Peyer's patch (tissue), 4 donors: Measurements from ENCODE around the gene CRELD1.

Experiments used
- CTCF ChIP-seq, 6 experiments: fragments of 450-650 bp in 4 of 6; fragments of 200-600 bp in 2 of 6; sonication (generic) in 1 of 6; IDR thresholded peaks; one replicate each; pipeline ENCODE4 v1.5.1; 2017 to 2019; ENCODE audit warnings: antibody characterized with exemption in 6 of 6, mild to moderate bottlenecking in 3 of 6, moderate library complexity in 1 of 6
- POLR2A ChIP-seq, 2 donors: fragments of 450-650 bp; IDR thresholded peaks; one replicate each; pipeline ENCODE4 v1.5.1; 2017; ENCODE audit warnings: antibody characterized with exemption in 2 of 2, mild to moderate bottlenecking in 2 of 2, moderate library complexity in 2 of 2

GRCh38 chr3:9948586-9948985 lies 15.0 kb downstream of the CRELD1 start:
- TF ChIP-seq CTCF (IDR thresholded peaks at IDR 0.05), result no peak
- no peak for TF ChIP-seq POLR2A (IDR thresholded peaks at IDR 0.05)
